ENCODE measurements around the gene VPS33A.

DNA sequence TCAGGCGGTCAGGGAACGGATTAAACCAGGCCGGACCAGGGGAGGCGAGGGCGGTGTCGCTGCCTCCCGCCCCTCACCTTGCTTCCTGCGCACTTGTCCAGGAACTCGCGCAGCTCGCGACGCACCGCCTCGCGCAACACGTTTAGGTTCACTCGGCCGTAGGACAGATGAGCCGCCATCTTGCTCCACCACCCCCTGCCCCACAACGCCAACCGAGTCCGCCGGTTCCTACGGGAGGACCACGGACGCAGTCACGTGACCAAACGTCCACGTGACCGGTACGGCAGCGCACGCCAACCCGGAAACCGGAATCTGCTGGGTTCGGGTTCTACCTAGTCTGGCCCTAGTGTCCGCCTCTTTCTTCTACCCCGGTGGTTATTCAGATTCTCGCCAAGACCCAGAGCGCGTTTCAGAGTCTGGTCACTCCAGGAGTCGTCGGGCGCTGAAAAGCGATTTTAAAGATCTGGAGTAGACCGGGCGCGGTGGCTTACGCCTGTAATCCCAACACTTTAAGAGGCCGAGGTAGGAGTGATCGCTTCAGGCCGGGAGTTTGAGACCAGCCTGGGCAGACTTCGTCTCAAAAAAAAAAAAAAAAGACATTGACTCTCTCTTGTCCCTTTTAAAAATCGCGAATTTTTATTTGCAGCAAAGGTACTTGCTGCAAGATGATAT is at the start of gene VPS33A:
- TF ChIP-seq, protein P1, sequence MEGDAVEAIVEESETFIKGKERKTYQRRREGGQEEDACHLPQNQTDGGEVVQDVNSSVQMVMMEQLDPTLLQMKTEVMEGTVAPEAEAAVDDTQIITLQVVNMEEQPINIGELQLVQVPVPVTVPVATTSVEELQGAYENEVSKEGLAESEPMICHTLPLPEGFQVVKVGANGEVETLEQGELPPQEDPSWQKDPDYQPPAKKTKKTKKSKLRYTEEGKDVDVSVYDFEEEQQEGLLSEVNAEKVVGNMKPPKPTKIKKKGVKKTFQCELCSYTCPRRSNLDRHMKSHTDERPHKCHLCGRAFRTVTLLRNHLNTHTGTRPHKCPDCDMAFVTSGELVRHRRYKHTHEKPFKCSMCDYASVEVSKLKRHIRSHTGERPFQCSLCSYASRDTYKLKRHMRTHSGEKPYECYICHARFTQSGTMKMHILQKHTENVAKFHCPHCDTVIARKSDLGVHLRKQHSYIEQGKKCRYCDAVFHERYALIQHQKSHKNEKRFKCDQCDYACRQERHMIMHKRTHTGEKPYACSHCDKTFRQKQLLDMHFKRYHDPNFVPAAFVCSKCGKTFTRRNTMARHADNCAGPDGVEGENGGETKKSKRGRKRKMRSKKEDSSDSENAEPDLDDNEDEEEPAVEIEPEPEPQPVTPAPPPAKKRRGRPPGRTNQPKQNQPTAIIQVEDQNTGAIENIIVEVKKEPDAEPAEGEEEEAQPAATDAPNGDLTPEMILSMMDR (IDR thresholded peaks at IDR 0.05), result peak in 1 of 5 experiments; percentile 40
- TF ChIP-seq POLR2A (IDR thresholded peaks at IDR 0.05), result peak in 1 of 2 donors; percentile 46
